GM19463 (cell line): ENCODE measurements around the gene RSPRY1.

Source experiments
- ATAC-seq: cut with Tn5 transposase; IDR thresholded peaks from one replicate; pipeline ENCODE4 v1.9.1; 2021; ENCODE audit warnings: mild to moderate bottlenecking, moderate library complexity; ENCODE audit not compliant: unreplicated experiment

RSPRY1 gene

GRCh38 chr16:57289391-57290257 is 103.5 kb downstream of the RSPRY1 start:
- ATAC-seq: no peak
